SK-N-MC (cell line): ENCODE results near the gene SLC25A4.

ENCODE experiments used
- EZH2 ChIP-seq: fragments of 200-600 bp; sonication (generic); IDR thresholded peaks from one replicate; pipeline ENCODE4 v1.6.1; 2017; ENCODE audit warnings: antibody characterized with exemption
- FOXP2 ChIP-seq: optimal IDR thresholded peaks from 2 replicates; pipeline ENCODE3; 2011; ENCODE audit warnings: mild to moderate bottlenecking, moderate library complexity; ENCODE audit not compliant: insufficient read depth; ENCODE audit errors: extremely low read length, control extremely low read depth
- POLR2AphosphoS5 ChIP-seq: IDR thresholded peaks from 2 replicates; pipeline ENCODE4 v1.6.1; 2012; ENCODE audit warnings: mild to moderate bottlenecking, low read depth, low read length, borderline replicate concordance

- TF ChIP-seq POLR2AphosphoS5 (no peak), EZH2 (no peak), FOXP2 (no peak)
Observed at GRCh38 chr4:185113340-185113739, 29.7 kb upstream of the SLC25A4 start.
